GM23248 (cell line): ENCODE results near the gene PDIA4.

Source experiments
- EZH2 ChIP-seq: fragments of 200-600 bp; sonication (generic); IDR thresholded peaks from 2 replicates; pipeline ENCODE4 v1.6.1; 2018; ENCODE audit warnings: antibody characterized with exemption, mild to moderate bottlenecking; ENCODE audit not compliant: insufficient read depth, poor library complexity, severe bottlenecking
- EZH2phosphoT487 ChIP-seq: fragments of 200-600 bp; sonication (generic); IDR thresholded peaks from 2 replicates; pipeline ENCODE4 v1.6.1; 2018; ENCODE audit warnings: antibody characterized with exemption, moderate library complexity, mild to moderate bottlenecking, low read depth; ENCODE audit not compliant: insufficient read depth

- no peak for TF ChIP-seq EZH2phosphoT487
- TF ChIP-seq EZH2, result no peak
These were observed 25.7 kb downstream of the PDIA4 start for GRCh38 chr7:149002604-149003003.
